Heart left ventricle (tissue), 16 donors: ENCODE measurements around the gene ST8SIA6. TPM values are rescaled to one million over a fixed set of nuclear protein-coding genes. Genes with fewer than 3 reads are reported as not detected.
A peak's percentile ranks its signal among the peaks of the same experiment; 100 is the strongest.

ENCODE experiments used
- ATAC-seq, 4 donors: fragments of 200-7000 bp; cut with Tn5 transposase; one replicate each; pipeline ENCODE4 v1.9.1; 2020 to 2022; ENCODE audit warnings: moderate library complexity in 4 of 4, mild to moderate bottlenecking in 3 of 4, moderate number of reproducible peaks in 1 of 4
- DNase-seq, 5 donors: peaks; one replicate each; pipeline ENCODE4 v3.0.0-alpha.2; 2020
- H3K27ac ChIP-seq, 12 donors: fragments of 200-600 bp; sonication (generic) in 4 of 12; one replicate each; pipeline versions ENCODE4 v1.5.0 to v1.8.0; 2016 to 2022; ENCODE audit warnings: mild to moderate bottlenecking in 2 of 12
- H3K27me3 ChIP-seq, 9 donors: fragments of 200-600 bp; sonication (generic) in 2 of 9; one replicate each; pipeline versions ENCODE4 v1.5.1 to v1.8.0; 2016 to 2022; ENCODE audit warnings: mild to moderate bottlenecking in 3 of 9
- H3K36me3 ChIP-seq, 9 donors: fragments of 200-600 bp; sonication (generic) in 2 of 9; one replicate each; pipeline versions ENCODE4 v1.5.0 to v1.8.0; 2018 to 2022; ENCODE audit warnings: mild to moderate bottlenecking in 2 of 9
- H3K4me1 ChIP-seq, 12 donors: fragments of 200-600 bp; sonication (generic) in 4 of 12; one replicate each; pipeline versions ENCODE4 v1.5.0 to v1.8.0; 2016 to 2022; ENCODE audit warnings: mild to moderate bottlenecking in 3 of 12
- H3K4me3 ChIP-seq, 12 donors: fragments of 200-600 bp; sonication (generic) in 4 of 12; one replicate each; pipeline versions ENCODE4 v1.5.0 to v1.8.0; 2017 to 2022; ENCODE audit warnings: mild to moderate bottlenecking in 9 of 12, moderate library complexity in 4 of 12
- H3K9me3 ChIP-seq, 12 donors: fragments of 200-600 bp; sonication (generic) in 4 of 12; one replicate each; pipeline versions ENCODE4 v1.5.0 to v1.8.0; 2016 to 2022; ENCODE audit warnings: mild to moderate bottlenecking in 1 of 12
- POLR2A ChIP-seq, 2 donors: fragments of 450-650 bp; IDR thresholded peaks; one replicate each; pipeline ENCODE4 v1.6.1; 2017; ENCODE audit warnings: antibody characterized with exemption in 2 of 2, mild to moderate bottlenecking in 2 of 2, moderate library complexity in 2 of 2
- WGBS, 4 donors: extraction: QIAGEN DNeasy Blood & Tissue Kit in 2 of 4; methylation state at CpG; one replicate each; pipeline versions ENCODE4 v1.1.5 to v1.1.7; 2013 to 2018; 5-methylcytosine and 5-hydroxymethylcytosine counted together
- intact Hi-C, 10 donors: fragments of 100-400 bp; cut with DNase I; formaldehyde crosslinking; loops; one replicate each; pipeline versions ENCODE4 v1.11.1 to v1.14.2; 2022
- polyA plus RNA-seq, 2 donors: library from polyadenylated mRNA; stranded (reverse); fragments of 200-250 nt; gene quantifications; one replicate each; pipeline ENCODE4 v1.2.3, GENCODE V29; 2013
- total RNA-seq, 9 donors: library from RNA; depleted of rRNA in 2 of 9; stranded (reverse); fragments of >200 nt in 2 of 9; fragmentation: NEBNext Ultra II Directional in 3 of 9; extraction: Animal tissue kit (Norgen Biotek cat#: 25700) in 3 of 9; gene quantifications; one replicate each; pipeline versions ENCODE4 v1.1.0 to v1.2.4, GENCODE V29; 2016 to 2023
- TF ChIP-seq, protein P1 (sequence below), 12 donors: fragments of 200-600 bp; sonication (generic) in 4 of 12; IDR thresholded peaks; one replicate each; pipeline versions ENCODE4 v1.5.0 to v1.8.0; 2018 to 2022; ENCODE audit warnings: antibody characterized with exemption in 12 of 12, mild to moderate bottlenecking in 5 of 12
- donor health status: ischemic (EF 13 %, LVEDD 7.1; RV severe dilation, severe dysfunction).
- donor health status: healthy with polysubstance abuse.
- donor health status: DM: no; HTN: yes; CAD: no.
- donor health status: DM: no; HTN: no; CAD: no.
- donor health status: ischemic (EF 25% LVEDD 6.9; RV normal size, moderate dysfunction).
- donor health status: ischemic (EF 25% LVEDD 5.7; RV mildly dilated, moderate dysfunction).
- donor health status: healthy.
- donor health status: DM: yes; HTN: yes; CAD: no.
- donor health status: ischemic (EF 35%, LVEDD 5.7; RV mildly dilated, moderate dysfunction).
- donor health status: nonischemic (EF 11% LVEDD 7.7; RV severe dilation, severe dysfunction).
- donor health status: DM: yes; HTN: yes; CAD: no.
- donor health status: PGD.
- donor health status: ischemic (EF 29% LVEDD 5.4; RV normal size, mild dysfunction).
- donor health status: nonischemic (EF 23%, LVEDD 6.1; RV moderate dilation, normal function).

Gene ST8SIA6
- total and polyA plus RNA-seq, 11 donors: 0.80 to 10.1 (median 5.0) TPM

- TF ChIP-seq, protein P1, sequence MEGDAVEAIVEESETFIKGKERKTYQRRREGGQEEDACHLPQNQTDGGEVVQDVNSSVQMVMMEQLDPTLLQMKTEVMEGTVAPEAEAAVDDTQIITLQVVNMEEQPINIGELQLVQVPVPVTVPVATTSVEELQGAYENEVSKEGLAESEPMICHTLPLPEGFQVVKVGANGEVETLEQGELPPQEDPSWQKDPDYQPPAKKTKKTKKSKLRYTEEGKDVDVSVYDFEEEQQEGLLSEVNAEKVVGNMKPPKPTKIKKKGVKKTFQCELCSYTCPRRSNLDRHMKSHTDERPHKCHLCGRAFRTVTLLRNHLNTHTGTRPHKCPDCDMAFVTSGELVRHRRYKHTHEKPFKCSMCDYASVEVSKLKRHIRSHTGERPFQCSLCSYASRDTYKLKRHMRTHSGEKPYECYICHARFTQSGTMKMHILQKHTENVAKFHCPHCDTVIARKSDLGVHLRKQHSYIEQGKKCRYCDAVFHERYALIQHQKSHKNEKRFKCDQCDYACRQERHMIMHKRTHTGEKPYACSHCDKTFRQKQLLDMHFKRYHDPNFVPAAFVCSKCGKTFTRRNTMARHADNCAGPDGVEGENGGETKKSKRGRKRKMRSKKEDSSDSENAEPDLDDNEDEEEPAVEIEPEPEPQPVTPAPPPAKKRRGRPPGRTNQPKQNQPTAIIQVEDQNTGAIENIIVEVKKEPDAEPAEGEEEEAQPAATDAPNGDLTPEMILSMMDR (IDR thresholded peaks at IDR 0.05): no peak
- TF ChIP-seq POLR2A (IDR thresholded peaks at IDR 0.05): no peak
- Histone ChIP-seq H3K9me3 (peaks cover 0 to 37% (median 15%) of the 10 kb centered on the region in 12 donors), H3K36me3 (peaks cover 0 to 25% (median 0%) of the 10 kb centered on the region in 9 donors), H3K4me3 (peak overlapping the region in 11 of 12 donors; percentile 11 to 81 (median 61)), H3K4me1 (peaks cover 0 to 16% (median 0%) of the 10 kb centered on the region in 12 donors), H3K27ac (peak overlapping the region in 10 of 12 donors; percentile 10 to 87 (median 75)), H3K27me3 (peaks cover 0 to 25% (median 10%) of the 10 kb centered on the region in 9 donors)
- ATAC-seq (no peak), DNase-seq (no peak)
- WGBS, 4 donors: 35 to 41% (median 38%) methylated on average over 6 of the region's 6 CpGs
- intact Hi-C loops: loop anchor here in 2 of 10 donors (5.0 to 10.0 kb wide), 2 partner anchors 133 to 145 kb away; no protein-coding TSS in a partner anchor
These were observed 2.1 kb downstream of the ST8SIA6 start for GRCh38 chr10:17452060-17452841.

GRCh38 chr10:17450024-17450423, 4.4 kb downstream of the ST8SIA6 start:
- Histone ChIP-seq H3K9me3 (peaks cover 0 to 33% (median 15%) of the 10 kb centered on the region in 12 donors), H3K4me1 (peaks cover 0 to 15% (median 3%) of the 10 kb centered on the region in 12 donors), H3K4me3 (no peak overlapping the region), H3K27ac (no peak overlapping the region), H3K27me3 (peaks cover 0 to 21% (median 9%) of the 10 kb centered on the region in 9 donors), H3K36me3 (peaks cover 0 to 25% (median 0%) of the 10 kb centered on the region in 9 donors)
- TF ChIP-seq POLR2A (IDR thresholded peaks at IDR 0.05): no peak
- WGBS, 4 donors: 94 to 98% (median 95%) methylated on average over 4 of the region's 4 CpGs
- DNase-seq (no peak), ATAC-seq (no peak)
- intact Hi-C loops: loop anchor here in 2 of 10 donors (5.0 to 10.0 kb wide), 2 partner anchors 135 to 147 kb away; no protein-coding TSS in a partner anchor

DNA sequence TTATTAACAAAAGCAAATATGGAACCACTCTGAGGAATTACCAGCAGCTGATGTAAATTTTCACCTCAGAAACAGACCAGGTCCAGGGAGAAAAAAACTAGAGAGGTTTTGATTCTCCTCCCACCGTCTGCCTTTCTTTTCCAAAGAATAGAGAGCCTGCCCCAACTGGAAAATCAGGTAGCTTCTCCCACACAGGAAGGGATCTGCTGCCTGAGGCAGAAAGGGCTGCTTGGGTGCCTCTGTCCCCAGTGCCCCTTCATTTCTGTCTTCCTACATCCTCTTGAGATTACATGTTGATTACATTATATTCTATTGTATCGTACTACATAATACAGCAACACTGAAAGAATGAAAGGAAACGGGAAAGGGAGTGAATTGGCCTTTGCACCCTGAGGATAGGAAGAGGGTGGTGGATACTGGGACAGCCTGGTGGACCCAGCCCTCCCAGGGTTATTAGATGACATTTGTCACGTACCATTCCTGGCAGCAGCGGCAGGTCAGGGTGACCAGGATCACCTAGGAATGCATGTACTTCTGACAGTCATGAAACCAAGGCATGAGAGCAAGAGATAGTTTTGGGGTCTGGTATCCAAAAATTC, 8.9 kb downstream of the ST8SIA6 start:
- Histone ChIP-seq H3K27ac (peak overlapping the region; percentile 14 to 84 (median 68)), H3K27me3 (no peaks in the 10 kb centered on the region), H3K4me3 (no peak overlapping the region), H3K36me3 (peaks cover 0 to 25% (median 0%) of the 10 kb centered on the region in 9 donors), H3K9me3 (peaks cover 0 to 33% (median 15%) of the 10 kb centered on the region in 12 donors), H3K4me1 (peaks cover 0 to 17% (median 9%) of the 10 kb centered on the region in 12 donors)
- ATAC-seq: peak; percentile 73 to 89 (median 78)
- DNase-seq: peak in 3 of 5 donors; percentile 26 to 63 (median 40)
- WGBS, 4 donors: 39 to 53% (median 42%) methylated on average over 5 of the region's 5 CpGs
- no peak for TF ChIP-seq POLR2A (IDR thresholded peaks at IDR 0.05)
- TF ChIP-seq, protein P1 (IDR thresholded peaks at IDR 0.05): no peak
- intact Hi-C loops: no loop called here

- intact Hi-C loops: no loop called here
- peaks cover 0 to 13% (median 0%) of the 10 kb centered on the region in 9 donors for H3K36me3 ChIP-seq
- no peaks in the 10 kb centered on the region for H3K27me3 ChIP-seq
- H3K27ac ChIP-seq: peak overlapping the region in 9 of 12 donors; percentile 61 to 84 (median 70)
- H3K4me1 ChIP-seq: peaks cover 0 to 17% (median 9%) of the 10 kb centered on the region in 12 donors
- peaks cover 0 to 21% (median 9%) of the 10 kb centered on the region in 12 donors for H3K9me3 ChIP-seq
- TF ChIP-seq, protein P1 (IDR thresholded peaks at IDR 0.05): no peak
- no peak for TF ChIP-seq POLR2A (IDR thresholded peaks at IDR 0.05)
- no peak for DNase-seq
- 35 to 67% (median 52%) methylated on average over 2 of the region's 2 CpGs for WGBS, 4 donors
- no peak overlapping the region for H3K4me3 ChIP-seq
- peak in 1 of 4 donors; percentile 7 for ATAC-seq
These were observed 10.0 kb downstream of the ST8SIA6 start for GRCh38 chr10:17444388-17444714.
